Suprapubic skin (tissue), 4 donors: ENCODE results near the gene RFC5. TPM values are rescaled to one million over a fixed set of nuclear protein-coding genes. Genes with fewer than 3 reads are reported as not detected.
A peak's percentile ranks its signal among the peaks of the same experiment; 100 is the strongest.
"Not testable (repeated sequence)": the region's sequence is repeated elsewhere in the genome, so short reads cannot be mapped to it uniquely, and the experiment has no call there.

Source experiments
- DNase-seq, 2 donors: peaks; one replicate each; pipeline ENCODE4 v3.0.0-alpha.2; 2019; ENCODE audit warnings: low spot score in 2 of 2
- H3K27ac ChIP-seq: fragments of 200-600 bp; sonication (generic); one replicate; pipeline ENCODE4 v1.5.1; 2019
- H3K27me3 ChIP-seq: fragments of 200-600 bp; sonication (generic); one replicate; pipeline ENCODE4 v1.5.1; 2019
- H3K36me3 ChIP-seq: fragments of 200-600 bp; sonication (generic); one replicate; pipeline ENCODE4 v1.5.1; 2019
- H3K4me1 ChIP-seq: fragments of 200-600 bp; sonication (generic); one replicate; pipeline ENCODE4 v1.5.1; 2019
- H3K4me3 ChIP-seq: fragments of 200-600 bp; sonication (generic); one replicate; pipeline ENCODE4 v1.5.1; 2019; ENCODE audit warnings: mild to moderate bottlenecking
- H3K9me3 ChIP-seq: fragments of 200-600 bp; sonication (generic); one replicate; pipeline ENCODE4 v1.5.1; 2019
- CTCF ChIP-seq, 2 donors: fragments of 200-600 bp in 1 of 2; fragments of 450-650 bp in 1 of 2; sonication (generic) in 1 of 2; IDR thresholded peaks; one replicate each; pipeline ENCODE4 v1.5.1; 2016 to 2019; ENCODE audit warnings: antibody characterized with exemption in 2 of 2, mild to moderate bottlenecking in 1 of 2, moderate library complexity in 1 of 2
- EP300 ChIP-seq: sonication (generic); formaldehyde crosslinking; IDR thresholded peaks from one replicate; pipeline ENCODE4 v1.6.1; 2017; ENCODE audit warnings: antibody characterized with exemption
- POLR2A ChIP-seq, 2 donors: fragments of 450-650 bp; IDR thresholded peaks; one replicate each; pipeline ENCODE4 v1.6.1; 2017; ENCODE audit warnings: antibody characterized with exemption in 2 of 2, mild to moderate bottlenecking in 2 of 2, moderate library complexity in 2 of 2
- POLR2AphosphoS5 ChIP-seq, 3 donors: sonication (generic); formaldehyde crosslinking; IDR thresholded peaks; one replicate each; pipeline ENCODE4 v1.6.1; 2017; ENCODE audit warnings: antibody characterized with exemption in 3 of 3
- WGBS: methylation state at CpG from one replicate; pipeline ENCODE4 v1.1.5; 2018; 5-methylcytosine and 5-hydroxymethylcytosine counted together
- total RNA-seq, 4 donors: library from RNA; depleted of rRNA; stranded (reverse); fragments of >200 nt; gene quantifications; one replicate each; pipeline ENCODE4 v1.1.0, GENCODE V29; 2016

Gene RFC5
- total RNA-seq, 4 donors from 2014 or later = 9.0 to 14.0 (median 10.7) TPM

- no peak for DNase-seq
- Histone ChIP-seq H3K4me3 (peak overlapping the region; percentile 82), H3K27ac (no peak overlapping the region), H3K27me3 (no peaks in the 10 kb centered on the region), H3K4me1 (peaks cover 21% of the 10 kb centered on the region), H3K9me3 (no peaks in the 10 kb centered on the region), H3K36me3 (peaks cover 19% of the 10 kb centered on the region)
- TF ChIP-seq POLR2A (IDR thresholded peaks at IDR 0.05) (no peak), POLR2AphosphoS5 (IDR thresholded peaks at IDR 0.05) (no peak), CTCF (IDR thresholded peaks at IDR 0.05) (no peak), EP300 (no peak)
- 38% methylated on average over 9 of the region's 9 CpGs for WGBS
Measured at GRCh38 chr12:118015944-118016343, 559 bp upstream of the RFC5 start.

- Histone ChIP-seq H3K4me1 (peaks cover 21% of the 10 kb centered on the region), H3K9me3 (no peaks in the 10 kb centered on the region), H3K36me3 (peaks cover 30% of the 10 kb centered on the region), H3K4me3 (no peak overlapping the region), H3K27me3 (no peaks in the 10 kb centered on the region), H3K27ac (no peak overlapping the region)
- TF ChIP-seq POLR2AphosphoS5 (IDR thresholded peaks at IDR 0.05) = no peak
- TF ChIP-seq POLR2A (IDR thresholded peaks at IDR 0.05) = no peak
- TF ChIP-seq CTCF (IDR thresholded peaks at IDR 0.05) = no peak
- no peak for TF ChIP-seq EP300
- no peak for DNase-seq
Measured at GRCh38 chr12:118017926-118018325, 1.4 kb downstream of the RFC5 start.

- Histone ChIP-seq H3K36me3 (peaks cover 40% of the 10 kb centered on the region), H3K4me1 (peaks cover 21% of the 10 kb centered on the region), H3K9me3 (no peaks in the 10 kb centered on the region), H3K4me3 (no peak overlapping the region), H3K27me3 (no peaks in the 10 kb centered on the region), H3K27ac (no peak overlapping the region)
- 77% methylated on average over 1 of the region's 1 CpG for WGBS
- TF ChIP-seq EP300 (no peak), POLR2A (IDR thresholded peaks at IDR 0.05) (no peak), POLR2AphosphoS5 (IDR thresholded peaks at IDR 0.05) (no peak), CTCF (IDR thresholded peaks at IDR 0.05) (no peak)
- no peak for DNase-seq
Measured at GRCh38 chr12:118020036-118020435, 3.5 kb downstream of the RFC5 start.

GRCh38 chr12:118022097-118022727 is 5.7 kb downstream of the RFC5 start:
- 93% methylated on average over 13 of the region's 13 CpGs for WGBS
- H3K4me3 ChIP-seq, H3K27ac ChIP-seq, DNase-seq, H3K27me3 ChIP-seq, H3K9me3 ChIP-seq: not testable (repeated sequence)
- Histone ChIP-seq H3K4me1 (peaks cover 13% of the 10 kb centered on the region), H3K36me3 (peaks cover 60% of the 10 kb centered on the region)

- H3K27me3 ChIP-seq = no peaks in the 10 kb centered on the region
- no peak overlapping the region for H3K27ac ChIP-seq
- H3K9me3 ChIP-seq = no peaks in the 10 kb centered on the region
- peaks cover 8% of the 10 kb centered on the region for H3K4me1 ChIP-seq
- DNase-seq = no peak
- no peak for TF ChIP-seq POLR2AphosphoS5 (IDR thresholded peaks at IDR 0.05)
- no peak for TF ChIP-seq EP300
- TF ChIP-seq POLR2A (IDR thresholded peaks at IDR 0.05) = no peak
- no peak for TF ChIP-seq CTCF (IDR thresholded peaks at IDR 0.05)
- H3K4me3 ChIP-seq = no peak overlapping the region
- peaks cover 65% of the 10 kb centered on the region for H3K36me3 ChIP-seq
- 98% methylated on average over 3 of the region's 3 CpGs for WGBS
Measured at GRCh38 chr12:118022728-118023109, 6.2 kb downstream of the RFC5 start.
